NCI-H446 (cell line): ENCODE results near the gene ZFHX3.

ENCODE experiments used
- DNase-seq, 2 experiments: peaks; one replicate each; lab custom pipeline; 2025; lab: John Stamatoyannopoulos, UW

The ZFHX3 gene

DNA sequence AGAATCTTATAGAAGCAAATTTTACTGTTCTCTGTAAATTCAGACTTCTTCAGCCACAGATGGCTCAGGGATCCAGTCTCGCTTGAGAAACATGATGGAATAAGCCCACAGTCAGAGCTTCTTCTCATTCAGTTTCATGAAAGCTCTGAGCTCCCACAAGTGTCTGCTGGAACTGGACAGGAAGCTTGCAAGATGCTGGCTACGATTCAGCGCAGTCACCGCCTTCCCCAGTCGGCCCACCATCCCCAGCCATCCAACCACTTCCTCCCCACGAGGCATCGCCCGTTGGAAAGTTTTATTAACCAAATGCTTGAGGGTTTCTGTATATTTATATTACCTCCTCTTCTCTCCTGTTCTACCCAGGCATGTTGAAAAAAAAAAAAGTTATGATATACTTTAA is 171.7 kb downstream of the ZFHX3 start:
- DNase-seq: no peak

DNA sequence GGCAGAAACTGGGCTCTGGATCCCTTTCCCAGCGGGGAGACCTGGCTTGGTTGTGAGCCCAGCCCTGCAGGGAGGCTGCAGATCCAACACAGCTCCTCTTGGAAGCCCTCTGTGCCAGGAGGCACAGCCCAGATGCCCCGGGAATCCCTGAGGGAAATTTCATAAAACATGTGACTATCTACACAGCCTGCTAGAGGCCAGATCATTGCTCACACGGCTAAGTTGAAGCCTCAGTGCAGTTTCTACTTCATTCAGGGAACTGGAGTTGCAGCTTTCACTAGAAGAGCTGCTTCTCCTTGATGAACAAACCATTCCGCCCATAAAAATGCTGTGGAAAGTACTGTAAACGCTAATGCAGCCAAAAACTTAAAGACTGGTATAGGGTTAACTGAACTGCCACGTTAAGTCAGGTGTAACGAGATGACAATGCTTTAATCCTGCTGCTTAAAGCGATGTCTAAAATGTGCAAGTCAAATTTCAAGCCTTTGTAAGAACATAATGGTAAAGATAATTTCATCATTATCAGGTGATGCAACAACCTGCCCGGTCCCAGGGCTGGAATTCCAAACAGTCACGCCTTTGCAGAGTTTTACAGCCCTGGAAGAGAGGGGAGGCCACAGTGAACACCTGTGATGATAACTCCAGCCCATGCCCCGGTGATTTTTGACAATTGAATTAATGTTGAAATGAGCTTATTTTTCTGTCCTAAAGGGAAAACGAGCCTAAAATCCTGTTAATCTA is 172.5 kb downstream of the ZFHX3 start:
- peak; percentile 27 to 77 for DNase-seq

DNA sequence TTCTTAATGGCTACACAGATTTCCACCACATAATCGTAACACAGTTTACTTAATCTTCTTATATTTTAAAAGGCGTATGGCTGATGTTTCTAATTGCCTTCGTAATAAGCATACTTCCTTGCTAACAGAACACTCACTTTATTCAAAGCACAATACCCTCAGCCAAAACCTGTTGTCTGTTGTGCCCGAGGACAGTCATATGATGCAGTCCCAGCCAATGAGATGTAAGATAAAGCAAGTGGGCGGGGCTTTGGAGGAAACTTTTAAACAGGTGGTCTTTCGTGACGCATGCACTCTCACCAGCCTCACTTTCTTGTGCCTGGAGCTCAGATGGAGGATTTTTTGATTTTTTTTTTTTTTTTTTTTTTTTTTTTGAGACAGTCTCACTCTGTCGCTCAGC is 174.1 kb downstream of the ZFHX3 start:
- DNase-seq: no peak

DNA sequence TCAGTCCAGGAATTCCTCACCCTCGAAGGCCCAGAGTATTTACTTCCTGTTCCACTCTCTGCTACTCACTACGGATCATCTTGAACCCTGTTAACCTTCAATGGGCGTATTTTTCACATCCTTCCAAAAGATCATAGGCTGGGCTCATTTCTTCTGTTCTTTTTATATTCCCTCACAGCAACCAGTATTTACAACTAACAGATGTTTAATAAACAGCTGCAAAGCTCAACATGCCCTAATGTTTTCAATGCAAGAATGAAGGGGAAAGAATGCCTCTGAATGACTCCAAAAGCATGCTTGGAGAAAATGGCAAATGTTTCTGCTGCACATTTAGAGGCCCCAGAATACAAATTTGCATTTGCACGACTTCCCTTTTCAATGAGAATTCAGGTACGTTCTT is 174.9 kb downstream of the ZFHX3 start:
- no peak for DNase-seq

DNA sequence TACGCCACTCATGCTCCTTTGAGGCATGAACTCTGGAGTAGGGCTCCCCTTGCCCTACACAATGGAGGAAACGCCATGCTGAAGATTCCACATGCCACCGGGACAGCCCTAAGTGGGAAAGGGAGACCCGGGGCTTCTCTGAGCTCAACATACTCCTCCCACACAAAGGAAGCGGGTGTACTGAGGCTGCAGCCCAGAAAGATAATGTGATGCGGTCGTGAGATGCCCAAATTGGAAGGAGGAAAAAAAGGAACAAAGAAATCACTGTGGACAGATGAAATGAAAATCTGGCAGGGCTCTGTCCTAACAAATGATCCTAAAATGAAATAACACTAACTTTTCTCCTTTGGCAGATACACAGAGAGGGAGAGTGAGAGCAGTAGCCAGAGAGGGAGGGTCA is 182.1 kb downstream of the ZFHX3 start:
- DNase-seq: no peak

DNA sequence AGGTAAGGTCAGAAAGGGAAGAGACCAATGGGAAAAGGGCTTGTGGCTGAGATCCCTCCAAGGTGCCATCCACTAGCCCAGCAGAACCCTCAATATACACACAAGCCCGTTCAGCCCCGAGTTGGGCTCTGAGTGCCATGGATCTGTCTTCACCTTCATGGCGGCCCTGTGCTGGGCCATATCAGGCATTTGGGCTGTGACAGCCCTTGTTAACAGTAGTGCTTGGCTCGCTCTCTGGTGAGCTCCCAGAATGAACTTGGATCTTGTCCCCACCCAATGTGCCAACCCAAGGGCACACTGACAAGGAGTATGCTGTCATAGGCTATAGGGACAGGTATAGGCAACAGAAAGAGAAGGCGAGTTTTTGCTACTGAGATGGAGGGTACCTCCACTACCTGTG is 182.7 kb downstream of the ZFHX3 start:
- DNase-seq: no peak

DNA sequence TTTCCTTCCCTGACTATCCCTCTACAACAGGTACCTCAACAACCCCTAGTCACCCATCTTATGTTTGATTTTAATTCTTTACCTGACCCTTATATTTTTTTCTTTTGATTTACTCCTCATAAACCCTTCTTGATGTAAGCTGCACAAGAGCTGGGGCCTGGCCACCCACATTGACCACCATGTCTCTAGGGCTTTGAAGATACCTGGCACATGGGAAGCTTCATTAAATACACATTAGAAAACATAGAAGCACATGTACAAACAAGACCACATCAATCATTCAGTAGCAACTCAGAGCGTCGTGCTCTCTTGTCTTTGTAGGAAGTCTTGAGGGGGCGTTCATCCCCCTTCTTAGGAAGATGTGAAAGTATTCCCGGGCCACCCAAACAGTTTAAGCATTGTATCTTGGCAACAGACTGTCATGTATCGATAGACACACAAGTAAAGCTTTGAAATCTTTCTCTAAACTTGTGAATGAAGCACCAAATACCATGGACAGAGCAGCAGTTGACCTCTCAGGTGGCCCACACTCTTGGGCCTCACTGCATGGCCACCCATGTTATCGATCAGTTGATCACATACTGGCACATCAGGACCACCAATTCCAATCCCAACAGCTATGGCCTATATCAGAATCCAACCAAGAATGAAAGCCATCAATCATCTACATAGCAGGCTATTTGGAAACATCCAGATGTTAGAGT is 183.6 kb downstream of the ZFHX3 start:
- no peak for DNase-seq

DNA sequence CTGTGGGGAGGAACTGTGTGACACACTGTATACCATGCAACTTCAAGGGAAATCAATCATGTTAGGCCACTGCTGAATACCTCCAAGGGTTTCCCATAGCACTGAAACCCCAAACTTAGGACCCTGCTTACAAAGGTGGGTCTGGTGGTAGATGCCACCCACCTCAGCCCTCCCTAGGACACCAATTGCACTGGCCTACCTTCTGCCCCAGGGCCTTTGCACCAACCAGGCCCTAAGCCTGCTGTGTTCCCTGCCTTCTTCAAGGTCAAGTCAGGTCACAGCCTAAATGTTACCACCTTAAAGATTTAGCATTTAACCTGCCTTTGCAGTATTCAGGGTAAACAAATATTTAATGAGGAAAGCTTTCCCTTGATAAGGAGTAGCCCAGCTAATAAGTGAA is 185.8 kb downstream of the ZFHX3 start:
- DNase-seq: no peak

DNA sequence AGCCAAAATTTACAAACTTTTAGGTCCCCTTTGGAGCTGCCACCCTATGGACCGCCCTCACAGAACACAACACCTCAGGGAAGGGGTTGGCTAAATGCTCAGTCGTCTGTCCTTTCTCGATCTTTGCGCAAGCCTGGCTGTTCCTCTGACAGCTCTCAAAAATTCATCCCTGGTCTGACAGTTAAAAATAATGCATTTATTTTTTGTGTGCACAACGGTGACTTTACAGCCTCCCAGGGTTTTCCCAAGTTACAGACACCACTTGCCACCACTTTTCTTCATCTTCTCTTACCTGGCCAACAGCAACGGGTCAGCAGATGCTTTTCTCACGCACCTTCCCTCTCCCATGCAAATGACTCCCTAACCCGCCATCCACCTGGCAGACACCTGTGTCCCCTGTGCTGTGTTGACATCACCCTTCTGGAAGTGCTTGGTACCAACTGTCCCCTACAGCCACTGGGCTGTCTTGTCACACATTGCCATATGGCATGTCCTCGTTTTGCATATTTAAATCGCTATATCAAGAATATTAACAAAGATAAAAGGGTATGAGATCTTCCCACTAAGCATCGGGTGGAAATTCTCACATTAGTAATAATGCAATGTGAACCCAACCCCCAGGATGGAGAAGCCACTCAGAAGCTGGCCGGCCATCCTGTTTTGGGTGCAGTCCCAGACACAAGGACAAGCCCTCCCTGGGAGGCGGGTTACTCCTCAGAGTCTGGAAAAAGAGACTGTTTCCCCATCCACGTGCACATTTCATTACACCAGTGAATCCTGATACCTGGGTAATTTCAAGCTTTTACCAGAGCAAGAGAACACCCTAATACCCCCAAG is 187.0 kb downstream of the ZFHX3 start:
- no peak for DNase-seq

DNA sequence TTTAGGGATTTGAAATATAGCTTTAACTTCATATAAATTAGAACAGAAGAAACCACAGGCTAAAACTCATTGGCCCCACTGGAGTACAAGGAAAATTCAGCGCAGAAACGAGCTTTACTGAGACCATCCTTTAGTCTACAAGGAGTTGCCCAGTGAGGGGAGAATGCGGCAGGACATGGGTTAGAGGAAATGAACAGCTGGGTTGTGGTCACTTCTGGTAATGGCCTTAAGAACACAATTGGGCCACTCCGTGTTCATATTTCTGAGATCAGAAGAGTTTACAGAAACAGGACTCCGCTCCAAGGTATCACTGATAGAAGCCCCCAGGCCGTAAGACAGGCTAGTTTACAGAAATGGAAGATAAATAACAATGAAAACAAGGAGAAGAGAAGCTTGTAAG is 188.3 kb downstream of the ZFHX3 start:
- DNase-seq: no peak

DNA sequence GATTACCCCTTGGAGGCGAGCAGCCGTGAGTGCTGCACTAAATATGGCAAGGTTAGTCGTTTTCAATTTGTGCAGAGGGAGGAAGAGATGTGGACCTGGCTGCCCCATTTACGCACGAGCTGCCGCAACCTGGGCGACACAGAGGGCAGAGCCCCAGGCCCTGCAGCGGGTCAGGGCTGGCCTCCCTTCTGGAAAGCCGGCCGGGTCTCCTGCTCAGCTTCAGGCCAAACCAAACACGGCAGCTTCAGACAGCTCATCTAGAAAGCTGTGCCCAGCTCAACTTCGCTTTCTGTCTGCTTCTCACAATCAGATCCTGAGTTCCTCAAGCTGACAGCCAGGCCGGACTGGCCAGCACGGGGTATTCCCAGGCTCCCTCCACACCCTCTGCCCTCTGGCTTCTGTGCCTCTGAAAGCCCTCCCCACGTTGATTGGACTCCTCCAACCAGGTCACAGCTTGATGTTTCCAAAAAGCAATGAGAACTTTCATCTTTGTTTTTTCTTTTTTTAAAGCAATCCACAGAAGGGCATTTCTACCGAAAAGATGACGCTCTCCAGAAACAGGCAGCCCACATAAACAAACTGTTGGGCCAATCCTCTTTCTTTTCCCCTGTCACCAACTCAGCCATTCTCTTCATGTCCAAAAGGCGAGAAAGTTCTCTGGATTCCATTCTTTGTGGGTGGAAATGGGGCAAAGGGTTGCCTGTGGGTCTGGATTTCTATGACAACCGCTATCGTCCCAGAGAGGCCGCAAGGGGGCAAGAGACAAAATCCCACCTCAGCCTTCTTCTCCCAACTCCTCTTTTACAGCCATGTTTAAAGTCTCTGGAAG is 189.0 kb downstream of the ZFHX3 start:
- peak in 1 of 2 experiments; percentile 43 for DNase-seq

DNA sequence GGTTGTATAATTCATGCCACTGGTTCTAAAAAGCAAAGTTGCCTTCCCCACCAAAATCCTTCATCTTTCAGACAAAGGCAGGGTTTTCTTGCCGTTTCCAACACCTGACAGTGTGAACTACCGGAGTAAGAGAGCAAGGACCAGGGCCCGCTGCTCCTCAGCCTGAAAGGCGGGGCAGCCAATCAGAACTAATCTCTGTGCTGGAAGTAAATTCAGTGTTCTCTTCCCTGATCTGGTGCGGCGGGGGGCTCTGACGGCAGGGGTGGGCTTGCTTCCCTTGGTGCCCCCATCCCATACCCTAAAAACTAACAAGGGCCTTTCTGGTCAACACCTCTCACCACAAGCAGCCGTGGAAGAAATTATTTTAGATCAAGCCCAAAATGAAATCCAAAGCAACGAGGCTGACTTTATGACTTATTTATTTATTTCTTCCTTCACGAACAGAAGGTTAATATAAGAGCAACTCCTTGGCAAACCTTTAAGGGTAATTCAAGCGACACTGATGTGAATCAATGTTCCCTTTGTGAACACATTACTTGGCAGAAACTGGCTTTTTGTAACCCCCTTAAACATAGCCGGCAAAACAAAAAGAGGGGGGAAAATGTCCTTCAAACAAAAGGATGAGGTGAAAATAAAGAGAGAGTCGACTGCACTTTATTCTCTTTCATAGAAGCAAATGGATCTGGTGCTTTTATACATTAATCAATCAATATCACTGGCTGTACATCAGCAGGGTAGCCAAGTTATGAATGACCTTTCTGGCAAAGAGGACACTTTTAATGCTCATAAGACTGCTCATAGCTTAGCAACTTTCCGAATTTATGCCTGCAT is 189.9 kb downstream of the ZFHX3 start:
- peak; percentile 34 to 59 for DNase-seq

DNA sequence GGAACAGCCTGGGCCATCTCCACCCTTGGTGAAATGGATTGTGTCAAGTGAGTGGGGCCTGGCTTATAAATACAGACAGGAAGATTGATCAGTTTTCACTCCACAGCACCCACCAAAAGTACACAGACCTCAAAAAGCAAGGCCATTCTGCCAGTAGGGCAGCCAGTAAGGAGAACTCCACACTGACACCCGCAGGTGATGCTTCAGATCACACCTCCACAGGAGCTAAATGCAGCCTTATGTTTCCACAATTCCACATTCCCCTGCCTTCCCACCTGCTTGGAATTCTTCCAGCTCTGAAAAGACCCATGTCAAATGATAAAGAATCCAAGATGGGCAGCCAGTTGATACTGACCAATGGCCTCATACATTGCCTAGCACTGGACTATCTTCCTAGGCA is 191.1 kb downstream of the ZFHX3 start:
- peak in 1 of 2 experiments; percentile 16 for DNase-seq

DNA sequence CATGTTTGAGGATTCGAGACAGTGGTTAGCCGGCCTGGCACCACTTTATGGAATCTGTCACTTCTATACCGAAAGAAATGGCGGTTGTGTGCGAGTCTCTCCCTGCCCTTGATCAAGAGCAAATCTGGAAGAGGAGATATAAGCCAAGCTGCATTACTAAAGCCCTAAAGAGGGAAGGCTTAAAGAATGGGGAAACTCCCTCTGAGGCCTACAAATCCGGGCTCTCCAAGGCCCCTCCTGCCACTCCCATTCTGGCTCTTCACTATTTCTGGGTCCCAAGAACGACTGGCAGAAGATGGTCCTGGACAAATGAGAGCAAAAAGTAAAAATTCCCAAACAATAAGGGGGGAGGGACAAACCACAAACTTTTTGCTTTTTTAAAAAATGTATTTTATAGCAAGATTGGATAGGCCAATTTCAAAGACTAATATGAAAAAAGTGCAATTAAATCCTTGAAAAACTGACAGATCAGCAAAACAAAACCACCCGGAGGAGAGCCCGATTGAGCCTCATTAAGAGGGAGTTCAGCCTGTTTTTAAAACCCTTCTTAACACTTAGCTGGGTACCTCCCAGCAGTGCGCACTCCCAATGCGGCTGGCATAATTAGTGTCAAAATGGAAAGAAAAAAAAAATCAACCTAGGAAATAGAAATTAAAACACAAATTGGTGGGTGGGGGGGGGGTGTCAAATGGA is 193.5 kb downstream of the ZFHX3 start:
- peak in 1 of 2 experiments; percentile 43 for DNase-seq

DNA sequence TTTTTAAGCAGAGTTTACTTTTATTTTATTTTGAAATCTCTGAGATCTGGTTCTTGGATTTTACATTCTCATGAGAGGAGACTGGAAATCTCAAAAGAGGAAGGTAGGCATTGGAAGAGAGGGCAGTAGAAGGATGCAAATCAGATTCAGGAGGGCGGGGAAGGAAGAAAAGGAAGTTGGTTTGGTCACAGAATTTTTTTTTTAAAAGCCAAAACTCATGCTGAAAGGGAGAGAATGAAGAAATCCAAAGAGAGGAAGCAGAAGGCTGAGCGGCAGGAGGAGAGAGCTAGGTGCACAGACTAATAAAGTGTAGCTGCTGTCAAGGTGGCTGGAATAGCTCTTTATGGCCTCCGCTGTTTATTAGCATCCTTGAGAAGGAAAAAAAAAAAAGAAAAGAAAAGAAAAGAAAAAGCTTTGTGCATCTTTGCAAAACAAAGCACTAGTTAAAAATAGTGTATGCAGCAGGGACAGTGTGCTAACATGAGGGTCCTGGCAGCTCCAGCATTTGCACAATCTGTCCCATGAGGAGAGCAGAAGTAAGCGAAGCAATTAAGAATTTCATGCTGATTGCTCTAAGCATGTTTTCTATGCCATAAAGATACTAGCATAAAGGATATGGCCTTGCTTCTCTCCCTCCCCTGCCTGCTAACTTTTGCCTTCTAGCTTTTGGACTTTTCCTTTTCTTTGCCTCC is 194.2 kb downstream of the ZFHX3 start:
- peak in 1 of 2 experiments; percentile 43 for DNase-seq

DNA sequence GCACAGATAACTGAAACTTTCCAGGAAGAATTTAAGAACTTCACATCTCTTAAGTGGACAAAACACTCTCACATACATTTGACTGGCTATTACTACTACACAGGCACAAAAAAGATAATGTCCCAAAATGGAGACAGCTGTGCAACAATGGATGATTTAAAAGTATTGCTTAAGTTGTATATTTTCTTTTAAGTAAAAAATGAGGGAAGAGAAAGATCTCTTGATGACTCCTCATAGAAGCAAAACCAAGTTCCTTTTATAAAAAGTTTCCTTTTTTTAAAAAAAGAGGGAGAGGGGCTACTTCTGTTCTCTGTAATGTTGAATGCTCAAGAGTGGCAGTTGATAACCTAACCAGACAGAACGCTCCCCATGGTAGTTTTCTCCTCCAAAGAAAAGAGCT is 195.5 kb downstream of the ZFHX3 start:
- DNase-seq: no peak

DNA sequence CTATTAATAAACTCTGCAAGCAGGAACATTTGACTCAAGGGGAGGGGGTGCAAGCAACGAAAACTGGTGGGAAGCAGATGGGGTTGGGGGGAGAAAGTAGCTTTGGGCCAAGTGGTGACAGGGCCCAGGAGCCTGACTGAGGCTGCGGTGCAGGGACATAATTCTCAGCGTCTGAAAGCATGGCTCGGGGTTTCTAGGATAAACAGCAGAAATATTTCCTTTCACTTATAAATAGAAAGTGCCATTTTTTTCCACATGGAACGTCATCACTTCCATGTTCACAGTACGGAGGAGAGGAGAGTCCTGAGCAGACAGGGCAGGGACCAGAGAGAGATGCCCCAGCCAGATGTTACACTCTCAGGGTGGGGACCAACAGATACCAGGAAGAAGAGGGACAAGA is 197.1 kb downstream of the ZFHX3 start:
- peak in 1 of 2 experiments; percentile 33 for DNase-seq

DNA sequence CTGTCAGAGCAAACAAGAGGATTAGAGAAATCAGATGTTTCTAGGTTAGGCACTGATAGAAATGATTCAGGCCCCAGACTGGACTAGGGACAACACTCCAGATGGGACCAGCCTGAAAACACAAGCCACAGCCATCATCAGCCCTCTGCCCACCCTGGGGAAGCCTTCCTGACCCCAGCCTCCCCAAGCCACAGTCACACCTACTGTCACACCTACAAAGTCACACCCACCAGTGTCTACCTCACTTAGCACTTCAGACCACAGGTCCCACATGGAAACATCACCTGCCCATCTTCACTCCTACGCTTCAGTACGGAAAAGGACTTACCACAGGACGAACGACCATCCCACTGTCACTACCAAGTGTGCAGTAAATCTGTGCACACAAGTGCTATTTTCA is 197.9 kb downstream of the ZFHX3 start:
- DNase-seq: no peak

DNA sequence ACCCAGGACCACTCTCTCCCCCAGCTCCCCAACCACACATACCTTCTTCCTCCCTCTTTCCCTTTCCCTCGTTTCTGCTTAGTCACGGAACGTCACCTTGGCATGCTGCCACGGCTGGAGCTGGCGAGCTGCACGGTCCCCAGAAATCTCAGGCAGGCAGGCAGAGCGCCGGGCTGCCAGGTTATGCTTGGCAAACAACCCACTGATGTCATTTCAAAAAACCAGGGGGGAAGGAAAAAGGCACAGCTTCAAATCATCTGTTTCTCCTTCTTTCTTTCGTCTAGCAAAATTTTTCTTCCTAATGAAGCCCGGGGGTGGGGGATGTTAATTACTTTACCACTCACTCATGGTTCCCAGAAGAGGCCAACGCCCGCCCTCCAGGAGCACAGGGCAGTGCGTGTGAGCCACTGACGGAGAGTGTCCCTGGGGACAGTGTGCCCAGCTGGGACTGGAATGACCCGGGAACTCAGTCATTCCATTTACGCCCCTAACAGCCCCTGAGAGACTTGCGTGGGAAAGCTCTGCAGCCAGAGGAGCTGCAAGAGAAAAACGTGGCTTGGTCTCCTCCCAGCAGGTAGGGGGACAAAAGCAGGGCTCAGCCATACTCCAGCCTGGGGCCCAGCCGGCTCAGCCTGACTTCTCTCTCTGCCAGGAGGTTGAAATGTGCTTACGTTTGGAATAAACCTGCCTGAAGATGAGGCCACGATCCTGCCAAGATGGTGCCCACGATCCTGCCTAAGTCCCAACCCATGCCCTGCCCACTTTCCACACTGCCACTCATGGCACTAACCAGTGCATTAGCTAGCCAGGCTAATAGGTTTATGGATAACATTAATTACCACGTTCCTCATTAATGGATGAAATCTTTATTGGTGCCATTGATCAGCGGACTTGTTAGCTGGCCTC is 198.9 kb downstream of the ZFHX3 start:
- peak; percentile 80 to 87 for DNase-seq
